HG03442 (cell line): ENCODE results near the gene CADM1.
A peak's percentile ranks its signal among the peaks of the same experiment; 100 is the strongest.

Source experiments
- ATAC-seq: cut with Tn5 transposase; IDR thresholded peaks from one replicate; pipeline ENCODE4 v1.9.1; 2021; ENCODE audit warnings: mild to moderate bottlenecking, moderate library complexity; ENCODE audit not compliant: unreplicated experiment

CADM1 gene

DNA sequence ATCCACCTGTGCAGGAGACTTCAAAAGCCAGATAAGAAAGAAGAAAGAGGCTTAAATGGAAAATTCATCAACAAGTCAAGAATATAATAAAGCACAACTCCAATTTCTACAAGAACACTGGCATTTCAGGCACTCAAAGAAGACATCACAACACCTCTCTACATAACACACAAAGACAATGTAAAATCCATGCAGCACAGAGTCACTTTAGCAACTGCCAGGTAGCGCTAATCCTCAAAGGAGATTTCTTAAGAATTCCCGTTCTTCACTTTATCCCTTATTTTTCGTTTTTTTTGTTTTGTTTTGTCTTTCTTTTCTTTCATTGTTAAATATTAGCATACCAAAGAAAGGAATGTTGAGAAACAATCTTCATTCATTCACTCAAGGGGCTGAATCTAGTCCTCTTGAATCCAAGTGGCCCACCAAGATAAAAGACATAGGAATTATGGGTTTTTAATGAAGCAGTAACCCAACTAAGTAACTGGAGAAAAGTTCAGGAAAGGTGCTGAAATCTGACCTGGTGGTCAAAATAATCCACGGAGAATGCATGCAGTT is 95.0 kb downstream of the CADM1 start:
- ATAC-seq, result no peak

DNA sequence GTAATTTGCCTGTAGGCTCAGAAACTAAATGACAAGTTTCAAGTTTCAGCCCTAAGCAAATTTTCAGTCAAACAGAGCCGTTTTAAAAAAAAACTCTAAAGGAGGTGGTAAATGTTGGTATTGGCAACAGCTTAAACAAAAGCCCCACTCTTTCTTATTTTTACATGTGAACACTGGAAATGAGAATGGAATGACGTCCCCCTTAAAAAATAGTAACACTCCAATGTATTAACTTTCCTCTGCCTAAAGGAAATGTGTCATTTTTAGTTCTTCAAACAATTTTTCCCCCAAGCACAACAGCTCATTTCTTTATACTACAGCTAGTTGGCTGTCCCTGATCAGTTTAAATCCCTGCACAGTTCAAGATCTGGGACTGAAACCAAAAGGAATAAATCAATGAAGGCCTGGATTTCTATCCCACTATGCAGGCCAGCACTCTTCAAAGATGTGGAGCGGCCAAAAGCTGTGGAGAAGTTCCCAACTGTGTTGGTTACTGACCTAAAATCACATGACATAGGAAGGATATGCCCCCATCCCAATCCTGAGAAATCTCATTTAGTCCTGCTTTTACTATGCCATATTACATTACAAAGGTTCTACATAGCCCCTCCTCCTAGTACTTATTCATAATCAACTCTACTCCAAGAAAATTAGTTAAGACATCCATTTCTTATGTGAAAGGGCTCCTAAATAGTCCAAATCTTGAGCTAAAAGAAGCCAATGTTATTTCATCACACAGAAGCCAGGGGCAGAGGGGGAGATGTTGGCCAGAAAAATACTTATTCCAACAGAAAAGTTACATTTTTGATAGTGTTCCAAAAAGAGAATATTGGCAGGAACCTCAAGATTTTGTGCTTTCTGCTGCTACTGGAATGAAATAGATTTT is 95.9 kb downstream of the CADM1 start:
- ATAC-seq, result no peak

DNA sequence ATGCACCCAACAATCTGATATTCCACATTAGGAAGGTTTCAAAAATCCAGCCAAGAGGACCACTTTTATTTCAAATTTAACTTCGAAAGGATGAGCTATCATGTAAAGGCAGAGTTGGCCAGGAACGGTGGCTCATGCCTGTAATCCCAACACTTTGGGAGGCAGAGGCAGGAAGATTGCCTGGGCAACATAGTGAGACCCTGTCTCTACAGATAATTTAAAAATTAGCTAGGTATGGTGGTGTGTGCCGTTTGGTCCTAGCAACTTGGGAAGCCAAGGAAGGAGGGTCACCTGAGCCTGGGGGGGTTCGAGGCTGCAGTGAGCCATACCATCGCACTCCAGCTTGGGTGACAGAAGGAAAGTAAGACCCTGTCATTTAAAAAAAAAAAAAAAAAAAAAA is 96.7 kb downstream of the CADM1 start:
- no peak for ATAC-seq

DNA sequence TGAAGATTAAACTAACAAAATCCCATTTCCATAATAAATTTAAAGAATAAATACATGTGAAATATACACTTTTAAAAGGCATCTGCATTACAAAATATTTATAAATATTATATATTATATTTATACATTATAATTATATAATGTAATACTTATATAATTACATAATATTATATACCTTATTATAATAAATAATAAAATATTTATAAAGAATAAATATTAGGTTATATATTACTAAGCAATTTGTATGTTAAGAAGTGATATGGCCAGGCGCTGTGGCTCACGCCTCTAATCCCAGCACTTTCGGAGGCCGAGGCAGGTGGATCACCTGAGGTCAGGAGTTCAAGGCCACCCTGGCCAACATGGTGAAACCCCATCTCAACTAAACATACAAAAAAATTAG is 97.8 kb downstream of the CADM1 start:
- no peak for ATAC-seq

DNA sequence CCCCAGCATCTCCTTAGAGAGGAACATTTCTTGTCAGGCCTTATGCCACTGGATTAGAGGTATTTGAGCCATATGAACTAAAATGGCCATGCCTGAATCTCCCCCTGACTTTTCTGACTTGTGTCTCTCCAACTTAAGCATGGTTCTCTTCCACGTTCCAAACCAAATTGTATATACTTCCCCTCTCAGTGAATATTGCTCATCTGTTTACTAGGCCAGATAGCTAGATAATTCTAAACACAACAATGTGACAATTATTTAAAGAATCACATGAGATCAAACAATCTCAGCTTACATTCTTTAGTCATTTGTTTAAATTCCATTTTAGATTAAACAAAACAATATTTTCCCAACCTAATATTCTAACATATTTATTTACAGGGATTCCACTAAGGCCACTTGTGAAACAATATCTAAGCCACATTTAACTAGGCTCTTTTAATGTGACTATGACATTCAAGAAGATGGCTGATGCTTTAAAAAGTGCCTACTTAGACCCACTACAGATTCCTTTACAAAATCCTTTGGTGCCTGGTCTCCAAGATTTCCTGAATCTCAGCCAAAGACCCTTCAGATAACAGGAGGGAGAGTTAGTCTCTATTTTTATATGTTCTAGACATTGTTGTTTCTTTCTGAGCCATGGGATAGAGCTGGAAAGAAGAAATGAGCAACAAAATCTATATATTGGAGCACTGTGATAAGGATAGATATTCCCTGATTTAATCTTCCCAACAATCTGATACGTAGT is 105.7 kb downstream of the CADM1 start:
- ATAC-seq, result no peak

DNA sequence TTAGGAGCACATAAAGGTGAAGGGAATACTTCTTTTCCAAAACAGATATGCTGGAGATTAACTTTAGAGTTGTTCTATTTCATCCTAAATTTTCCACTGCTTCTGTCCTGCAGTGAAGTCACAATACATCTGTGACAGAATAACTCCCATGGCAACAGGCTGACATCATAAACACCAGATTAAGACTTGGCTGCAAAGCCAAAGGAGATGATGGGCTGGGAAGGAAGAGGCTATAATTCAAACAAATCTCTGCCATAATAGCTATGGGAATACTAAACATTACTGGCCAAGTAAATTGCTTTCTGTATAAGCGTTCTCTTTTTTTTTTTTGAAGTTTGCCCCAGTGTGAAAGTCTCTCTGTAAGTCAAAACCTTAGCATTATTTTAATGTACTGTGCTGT is 107.7 kb downstream of the CADM1 start:
- ATAC-seq, result no peak

DNA sequence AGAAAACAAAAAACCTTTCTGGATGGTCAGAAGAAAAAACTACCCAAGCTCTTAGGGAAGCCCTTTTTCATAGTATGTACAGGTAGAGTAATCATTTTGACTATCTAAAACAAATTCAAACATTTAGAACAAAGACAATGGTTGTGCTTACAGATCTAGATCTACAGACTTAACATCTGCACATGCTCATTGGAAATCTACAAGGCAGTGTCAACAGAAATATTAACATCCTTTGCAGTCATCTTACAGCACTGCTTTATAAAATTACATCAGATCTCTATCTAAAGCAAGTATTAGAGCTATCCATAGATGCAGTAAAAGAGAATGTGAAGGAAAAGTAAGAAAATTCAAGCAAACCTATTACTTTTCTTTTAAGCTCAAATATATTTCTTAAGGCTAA is 110.3 kb downstream of the CADM1 start:
- no peak for ATAC-seq

DNA sequence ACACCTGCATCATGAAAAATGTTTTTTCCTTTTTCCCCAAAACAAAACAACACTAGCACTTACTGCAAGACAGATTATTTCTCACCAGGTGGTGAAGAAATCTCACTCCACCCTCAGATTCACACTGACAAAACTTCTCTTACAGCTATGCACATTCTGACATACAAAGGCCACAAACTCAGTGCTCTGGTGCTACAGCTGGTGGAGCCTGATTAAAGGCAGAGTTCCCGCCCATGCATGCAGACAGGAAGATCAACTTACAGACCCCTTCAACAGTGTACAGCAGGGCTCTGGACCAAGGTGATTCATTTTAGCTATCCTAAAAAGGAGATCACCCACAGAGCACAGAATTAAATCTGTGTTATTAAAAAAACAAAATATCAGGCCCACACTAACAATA is 112.6 kb downstream of the CADM1 start:
- no peak for ATAC-seq

DNA sequence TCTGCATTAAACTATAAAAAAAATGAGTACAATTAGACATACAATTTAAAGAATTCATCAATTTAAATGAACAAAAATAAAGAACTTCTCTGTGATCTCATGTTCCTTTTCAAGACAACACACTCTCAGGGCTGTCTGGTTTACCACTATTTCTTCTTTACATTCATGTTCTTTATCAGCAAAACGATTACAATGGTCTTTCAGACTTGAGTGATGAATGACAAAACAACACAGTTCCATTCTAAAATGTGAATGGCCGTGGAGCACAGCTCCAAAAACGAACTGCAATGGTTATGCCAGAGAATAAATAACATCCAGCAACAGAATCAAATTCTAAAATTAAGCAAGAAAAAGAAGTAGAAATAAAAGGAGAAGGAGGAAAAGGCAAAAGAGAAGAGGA is 113.1 kb downstream of the CADM1 start:
- no peak for ATAC-seq

DNA sequence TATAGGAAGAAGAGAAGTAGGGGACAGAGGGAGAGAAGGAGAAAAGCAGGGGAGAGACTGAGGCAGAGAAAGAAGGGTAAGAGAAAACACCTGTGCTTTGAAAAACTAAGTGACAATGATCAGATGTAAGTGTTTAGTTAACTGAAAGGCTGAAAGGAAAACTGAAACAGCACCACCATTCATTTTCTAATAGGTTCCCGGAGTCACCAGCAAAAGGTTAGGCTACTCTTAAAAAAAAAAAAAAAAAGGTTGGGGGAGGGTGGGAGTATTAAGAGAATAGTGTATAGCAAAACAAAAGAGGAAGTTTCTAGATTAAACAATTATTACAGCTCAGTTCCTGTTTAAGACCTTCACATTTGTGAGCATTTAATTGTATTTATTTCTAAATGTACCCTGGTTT is 113.8 kb downstream of the CADM1 start:
- ATAC-seq, result no peak

DNA sequence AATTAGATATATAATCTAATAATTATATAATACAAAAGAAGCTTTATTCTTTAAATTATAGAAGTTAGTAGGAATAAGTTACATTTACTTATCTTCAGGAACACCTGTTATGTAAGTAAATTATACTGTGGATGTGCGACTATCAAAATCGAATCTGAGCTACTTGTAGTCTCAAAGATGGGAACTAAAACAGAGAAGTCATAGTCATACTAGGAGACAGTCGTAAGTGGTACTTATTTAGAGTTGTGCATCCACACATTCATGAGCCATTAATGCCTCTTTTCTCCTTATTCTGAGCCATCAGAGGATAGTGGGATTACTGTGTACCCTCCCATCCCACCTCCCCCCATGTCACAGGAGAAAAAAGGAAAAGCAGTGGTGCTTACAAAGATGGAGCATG is 114.4 kb downstream of the CADM1 start:
- ATAC-seq, result no peak

DNA sequence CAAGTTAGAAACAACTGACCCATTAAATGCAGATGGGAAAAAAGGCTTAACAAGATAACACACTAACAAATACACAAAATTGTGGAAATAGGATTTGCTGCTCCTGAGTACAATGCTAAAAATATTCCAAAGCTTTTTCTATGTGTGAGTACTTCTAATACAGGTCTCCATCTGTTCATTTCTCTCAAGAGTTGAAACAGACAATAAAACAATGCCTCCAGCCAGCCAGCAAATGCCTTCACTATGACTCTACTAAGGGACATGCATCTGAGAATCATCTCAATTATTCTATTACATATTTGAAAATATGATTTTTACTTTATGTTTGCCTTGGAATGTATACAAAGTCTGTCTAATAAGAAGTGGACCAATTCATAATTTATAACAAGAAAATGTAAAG is 119.0 kb downstream of the CADM1 start:
- no peak for ATAC-seq

DNA sequence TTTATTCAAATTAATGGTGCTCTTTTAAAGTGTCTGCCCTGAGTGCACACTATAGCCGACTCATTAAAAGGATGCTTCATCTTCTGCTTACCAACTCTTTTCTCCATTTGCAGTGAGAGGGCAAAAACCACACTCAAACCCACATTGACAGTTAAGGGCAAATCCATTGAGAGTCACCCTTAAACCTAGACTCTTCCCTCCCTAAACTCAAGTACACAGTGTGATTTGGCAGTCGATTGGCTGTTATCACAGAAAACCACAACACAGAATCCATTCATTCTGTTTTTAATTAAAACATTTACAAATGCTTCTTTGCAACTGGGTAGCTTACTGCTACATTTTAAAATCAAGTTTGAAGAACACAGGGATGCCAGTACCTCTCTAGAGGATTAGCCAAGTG is 120.0 kb downstream of the CADM1 start:
- ATAC-seq, result no peak

DNA sequence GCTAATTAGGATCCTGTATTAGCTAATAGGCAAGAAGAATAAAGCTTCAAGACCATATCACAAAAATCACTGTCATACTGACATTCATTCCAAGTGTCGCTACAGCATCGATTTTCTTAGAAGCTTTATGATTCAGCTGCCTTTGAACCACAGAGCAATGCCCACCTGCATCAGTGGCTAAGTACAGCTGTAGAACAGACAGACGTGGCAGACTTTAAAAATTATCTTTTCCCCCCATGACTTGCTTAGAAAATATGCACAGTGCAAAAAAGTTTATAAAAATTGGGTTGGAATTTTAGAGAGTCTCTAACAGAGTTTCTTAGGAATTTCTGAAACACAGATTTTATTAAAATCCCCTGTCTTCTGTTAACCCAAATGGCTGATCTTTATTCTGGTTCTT is 120.8 kb downstream of the CADM1 start:
- ATAC-seq, result no peak

DNA sequence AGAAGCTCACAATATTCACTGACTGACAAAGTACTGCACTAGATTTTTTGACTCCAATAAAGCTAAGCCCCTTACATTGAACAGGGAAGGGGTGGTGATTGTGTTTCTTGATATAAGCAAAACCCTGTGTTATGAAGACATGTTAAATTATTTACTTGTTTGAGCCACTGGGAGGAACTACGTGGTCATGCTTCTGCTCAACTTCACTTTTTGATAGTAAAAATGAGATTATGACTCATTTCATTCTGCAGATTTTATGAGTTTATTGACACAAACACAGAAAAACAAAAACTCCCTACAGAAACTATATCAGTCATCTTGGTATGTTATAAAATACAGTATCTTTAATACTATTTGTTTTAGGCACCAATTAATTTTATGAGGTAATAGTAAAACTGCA is 124.7 kb downstream of the CADM1 start:
- peak; percentile 53 for ATAC-seq

DNA sequence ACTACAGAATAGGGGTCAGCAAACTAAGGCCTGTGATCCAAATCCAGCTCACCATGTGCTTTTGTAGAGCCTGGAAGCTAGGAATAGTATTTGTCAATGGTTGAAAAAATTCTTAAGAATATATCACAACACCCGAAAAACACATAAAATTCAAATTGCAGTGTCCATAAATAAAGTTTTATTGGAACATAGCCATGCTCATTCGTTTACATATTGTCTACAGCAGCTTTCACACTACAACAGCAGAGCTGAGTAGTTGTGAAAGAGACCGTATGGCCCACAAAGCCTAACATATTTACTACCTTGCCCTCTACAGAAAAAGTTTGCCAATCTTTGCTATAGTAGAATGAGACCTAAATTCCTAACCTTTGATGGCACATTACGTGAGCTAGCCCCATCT is 125.7 kb downstream of the CADM1 start:
- ATAC-seq, result no peak

DNA sequence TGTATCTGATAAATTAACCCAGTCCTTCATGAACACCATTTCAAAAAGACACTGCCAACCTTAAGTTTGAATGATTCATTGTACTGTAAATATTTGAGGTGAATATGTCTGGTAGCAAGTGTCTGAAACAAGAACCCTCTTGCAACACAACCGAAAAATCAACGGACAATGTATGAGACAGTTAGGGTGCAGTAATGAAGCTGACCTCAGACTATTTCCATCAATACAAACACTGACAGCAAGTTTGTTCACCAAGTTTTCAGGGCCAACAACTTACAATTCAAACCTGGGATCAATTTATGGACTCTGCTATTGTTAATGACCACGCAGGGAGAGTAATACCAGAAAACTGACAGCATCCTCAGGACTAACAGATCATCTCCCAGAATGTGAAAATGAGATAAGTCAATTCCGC is 126.3 kb downstream of the CADM1 start:
- no peak for ATAC-seq

DNA sequence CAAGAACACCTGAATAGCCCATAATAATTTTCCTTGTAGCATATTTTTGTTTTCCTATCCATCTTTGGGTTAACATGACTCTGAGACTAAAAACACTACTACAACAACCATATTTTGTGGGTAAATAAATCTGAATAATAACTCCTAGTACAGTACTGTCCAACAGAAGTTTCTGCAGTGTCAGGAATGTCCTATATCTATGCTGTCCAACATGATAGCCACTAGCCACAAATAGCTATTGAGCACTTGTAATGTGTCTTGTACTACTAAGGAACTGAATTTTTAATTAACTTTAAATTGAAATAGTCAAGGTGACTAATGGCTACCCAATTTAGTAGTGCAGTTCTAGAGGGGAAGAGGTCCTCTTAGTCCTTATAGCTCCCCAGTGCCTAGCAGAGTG is 135.6 kb downstream of the CADM1 start:
- ATAC-seq, result no peak

DNA sequence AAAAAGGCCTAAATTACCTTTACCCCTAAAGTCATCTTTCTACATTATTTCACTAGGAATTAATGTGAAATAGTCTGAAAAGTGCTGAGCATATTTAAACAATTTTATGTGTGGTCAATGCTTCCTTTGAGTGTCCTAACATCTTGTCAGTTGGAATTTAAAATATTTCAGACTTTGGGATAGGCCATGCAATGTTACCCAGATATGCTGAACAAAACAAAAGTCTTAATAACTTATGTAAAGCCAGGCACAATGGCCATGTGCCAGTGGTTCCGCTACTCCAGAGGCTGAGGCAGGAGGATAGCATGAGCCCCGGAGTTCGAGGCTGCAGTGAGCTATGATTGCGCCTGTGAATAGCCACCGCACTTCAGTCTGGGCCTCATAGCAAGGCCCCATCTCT is 137.4 kb downstream of the CADM1 start:
- ATAC-seq, result no peak

DNA sequence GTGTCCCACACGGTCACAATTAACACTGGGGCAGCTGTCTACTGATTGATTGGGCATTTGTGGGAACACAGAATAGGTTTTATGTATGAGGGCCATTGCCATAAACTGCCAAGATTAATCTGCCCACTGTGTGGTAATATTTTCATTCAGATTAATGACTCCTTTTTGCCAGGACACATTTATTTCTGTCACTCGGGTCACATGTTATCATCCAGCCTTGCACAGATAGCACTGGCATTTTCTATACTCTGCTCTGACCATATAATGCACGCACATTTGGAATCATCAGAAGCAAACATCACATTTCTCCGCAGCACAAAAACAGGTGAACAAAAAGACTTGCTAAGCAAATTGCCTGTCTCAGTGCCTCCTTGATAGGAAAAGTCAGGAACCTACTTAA is 138.3 kb downstream of the CADM1 start:
- ATAC-seq, result no peak

DNA sequence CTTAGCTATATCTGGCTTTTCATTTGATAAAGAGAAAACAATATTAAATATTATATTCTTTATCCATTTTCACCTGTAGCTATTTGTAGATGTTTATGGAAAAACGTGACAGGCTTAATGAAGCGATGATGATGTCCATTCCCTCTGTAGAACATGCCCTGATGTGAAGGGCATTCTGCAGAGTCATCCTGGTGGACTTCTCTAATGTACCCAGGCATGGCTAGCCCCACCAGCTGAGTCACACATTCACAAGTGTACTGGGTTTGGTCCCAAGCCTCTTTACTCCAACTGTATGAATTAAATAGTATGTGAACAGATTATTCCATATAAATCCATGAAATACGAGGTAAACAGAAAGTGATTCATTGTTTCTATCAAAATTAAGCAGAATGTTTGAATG is 139.3 kb downstream of the CADM1 start:
- no peak for ATAC-seq

DNA sequence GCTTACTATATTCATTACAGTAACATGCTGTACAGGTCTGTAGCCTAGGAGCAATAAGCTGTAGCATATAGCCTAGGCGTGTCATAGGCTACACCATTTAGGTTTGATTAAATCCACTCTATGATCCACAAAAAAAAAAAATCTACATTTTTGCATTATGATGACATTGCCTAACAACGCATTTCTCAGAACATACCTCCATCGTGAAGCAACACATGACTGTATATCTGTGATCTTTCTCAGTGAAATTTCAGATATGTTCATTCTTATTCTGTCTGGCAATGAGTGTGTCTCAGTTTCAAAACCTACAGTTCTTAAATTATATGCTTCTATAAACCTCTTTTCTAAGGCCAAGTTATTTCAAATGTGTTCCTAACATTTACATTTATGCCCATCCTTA is 140.3 kb downstream of the CADM1 start:
- ATAC-seq, result no peak
